ENCODE results near the gene PPP2R2C.
A peak's percentile ranks its signal among the peaks of the same experiment; 100 is the strongest.

PPP2R2C gene

DNA sequence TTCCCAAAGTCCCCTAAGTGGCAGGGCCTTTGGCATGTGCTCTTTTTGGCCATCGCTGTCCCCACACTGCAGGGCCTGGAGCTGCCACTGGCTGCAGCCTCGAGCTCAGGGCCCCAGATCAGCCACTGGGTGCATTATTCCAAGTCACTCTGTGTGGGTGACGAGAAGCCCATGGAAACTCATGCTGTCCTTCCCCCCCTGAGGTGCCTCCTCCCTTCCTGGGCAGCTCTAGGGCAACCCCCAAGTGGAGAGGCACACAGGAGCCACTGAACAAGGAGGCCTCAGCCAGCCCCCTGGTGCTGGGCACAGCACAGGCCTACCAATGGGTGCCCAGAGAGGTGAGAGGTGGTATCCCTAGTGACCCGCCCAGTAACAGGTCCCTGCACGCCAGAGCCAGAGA lies 84.5 kb downstream of the PPP2R2C start:
- TF ChIP-seq, protein P1, sequence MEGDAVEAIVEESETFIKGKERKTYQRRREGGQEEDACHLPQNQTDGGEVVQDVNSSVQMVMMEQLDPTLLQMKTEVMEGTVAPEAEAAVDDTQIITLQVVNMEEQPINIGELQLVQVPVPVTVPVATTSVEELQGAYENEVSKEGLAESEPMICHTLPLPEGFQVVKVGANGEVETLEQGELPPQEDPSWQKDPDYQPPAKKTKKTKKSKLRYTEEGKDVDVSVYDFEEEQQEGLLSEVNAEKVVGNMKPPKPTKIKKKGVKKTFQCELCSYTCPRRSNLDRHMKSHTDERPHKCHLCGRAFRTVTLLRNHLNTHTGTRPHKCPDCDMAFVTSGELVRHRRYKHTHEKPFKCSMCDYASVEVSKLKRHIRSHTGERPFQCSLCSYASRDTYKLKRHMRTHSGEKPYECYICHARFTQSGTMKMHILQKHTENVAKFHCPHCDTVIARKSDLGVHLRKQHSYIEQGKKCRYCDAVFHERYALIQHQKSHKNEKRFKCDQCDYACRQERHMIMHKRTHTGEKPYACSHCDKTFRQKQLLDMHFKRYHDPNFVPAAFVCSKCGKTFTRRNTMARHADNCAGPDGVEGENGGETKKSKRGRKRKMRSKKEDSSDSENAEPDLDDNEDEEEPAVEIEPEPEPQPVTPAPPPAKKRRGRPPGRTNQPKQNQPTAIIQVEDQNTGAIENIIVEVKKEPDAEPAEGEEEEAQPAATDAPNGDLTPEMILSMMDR (IDR thresholded peaks at IDR 0.05; ENCODE audit: control insufficient read depth, extremely low read depth, insufficient read depth) = no peak

DNA sequence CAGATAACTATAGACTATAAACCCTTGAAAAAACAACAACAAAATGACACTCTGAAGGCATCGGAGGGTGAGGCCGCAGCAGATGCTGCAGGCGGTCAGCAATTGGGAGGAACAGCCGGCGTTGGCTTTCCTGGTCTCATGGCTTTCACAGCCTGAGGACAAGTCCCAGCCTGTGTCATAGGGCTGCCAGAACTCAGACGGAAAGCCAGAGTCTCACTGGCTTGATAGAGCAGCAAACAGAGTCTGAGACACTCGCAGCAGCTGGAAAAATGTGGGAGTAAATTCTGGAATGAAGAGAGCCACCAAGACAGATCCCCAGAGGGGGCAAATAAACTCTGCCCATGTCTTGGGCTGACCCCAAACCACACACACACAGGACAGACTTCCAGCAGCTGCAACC lies 86.3 kb downstream of the PPP2R2C start:
- TF ChIP-seq, protein P1 (IDR thresholded peaks at IDR 0.05; ENCODE audit: control insufficient read depth, extremely low read depth, insufficient read depth) = no peak
- DNase-seq (ENCODE audit: low read depth) = no peak

More for the DNA sequence above, 84.5 kb downstream of the PPP2R2C start:
- no peak for DNase-seq (ENCODE audit: low read depth)
- no peak overlapping the region for H3K4me3 ChIP-seq (ENCODE audit: low read depth, low read length)

DNA sequence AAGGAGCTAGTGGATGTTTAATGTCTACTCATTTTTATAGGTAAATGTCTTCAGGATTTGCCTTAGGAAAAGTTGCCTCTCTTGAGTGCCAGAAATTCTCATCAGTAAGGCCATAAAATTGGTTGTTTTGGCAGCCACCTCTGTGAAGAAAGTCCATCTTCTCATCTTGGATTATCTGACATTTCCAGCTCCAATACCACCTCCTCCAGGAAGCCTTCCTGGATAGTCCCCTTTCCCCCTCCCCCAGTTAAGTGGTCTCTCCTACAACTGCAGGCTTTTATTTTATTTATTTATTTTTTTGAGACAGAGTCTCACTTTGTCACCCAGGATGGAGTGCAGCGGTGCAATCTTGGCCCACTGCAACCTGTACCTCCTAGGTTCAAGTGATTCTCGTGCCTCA lies 87.1 kb downstream of the PPP2R2C start:
- TF ChIP-seq, protein P1 (IDR thresholded peaks at IDR 0.05; ENCODE audit: control insufficient read depth, extremely low read depth, insufficient read depth) = no peak
- peak; percentile 42 for DNase-seq (ENCODE audit: low read depth)
- no peak overlapping the region for H3K4me3 ChIP-seq (ENCODE audit: low read depth, low read length)

More for the DNA sequence above, 86.3 kb downstream of the PPP2R2C start:
- no peak overlapping the region for H3K4me3 ChIP-seq (ENCODE audit: low read depth, low read length)

DNA sequence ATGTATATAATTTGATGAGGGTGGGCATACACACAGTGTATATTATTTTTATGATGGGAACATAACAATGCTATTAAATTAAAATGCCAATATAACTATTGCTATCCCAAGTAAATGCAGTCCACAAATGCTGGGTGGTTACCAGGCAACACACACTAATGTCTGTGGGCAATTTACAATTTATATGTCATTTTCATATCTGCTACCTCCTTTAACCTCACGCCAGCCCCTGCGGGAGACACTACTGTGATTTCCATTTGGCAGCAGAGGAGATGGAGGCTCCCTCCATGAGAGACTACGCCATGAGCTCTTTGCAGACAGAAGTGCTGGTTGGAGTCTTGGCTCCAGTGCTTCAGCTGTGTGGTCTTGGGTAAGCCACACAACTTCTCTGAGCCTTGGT lies 87.9 kb downstream of the PPP2R2C start:
- DNase-seq (ENCODE audit: low read depth) = no peak
- TF ChIP-seq, protein P1 (IDR thresholded peaks at IDR 0.05; ENCODE audit: control insufficient read depth, extremely low read depth, insufficient read depth) = no peak
- no peak overlapping the region for H3K4me3 ChIP-seq (ENCODE audit: low read depth, low read length)

DNA sequence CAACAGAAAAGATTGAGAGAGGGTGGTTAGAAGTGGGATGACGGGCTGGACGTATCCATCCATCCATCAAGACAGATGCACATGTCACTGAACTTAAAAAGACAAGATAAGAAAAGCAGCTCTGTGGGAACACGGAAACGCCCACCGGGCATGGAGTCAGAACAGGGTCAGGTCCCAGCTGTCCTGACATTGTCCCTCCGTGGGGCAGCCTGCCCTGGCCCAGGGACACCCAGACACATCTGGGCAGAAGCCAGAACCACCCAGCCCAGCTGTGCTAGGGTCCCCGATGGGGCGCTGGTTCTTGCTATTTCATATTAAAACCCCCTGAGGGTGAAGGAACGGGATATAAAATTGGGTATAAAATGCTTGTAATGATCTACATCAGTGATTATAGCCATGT lies 88.5 kb downstream of the PPP2R2C start:
- no peak overlapping the region for H3K4me3 ChIP-seq (ENCODE audit: low read depth, low read length)
- DNase-seq (ENCODE audit: low read depth) = no peak
- TF ChIP-seq, protein P1 (IDR thresholded peaks at IDR 0.05; ENCODE audit: control insufficient read depth, extremely low read depth, insufficient read depth) = no peak

DNA sequence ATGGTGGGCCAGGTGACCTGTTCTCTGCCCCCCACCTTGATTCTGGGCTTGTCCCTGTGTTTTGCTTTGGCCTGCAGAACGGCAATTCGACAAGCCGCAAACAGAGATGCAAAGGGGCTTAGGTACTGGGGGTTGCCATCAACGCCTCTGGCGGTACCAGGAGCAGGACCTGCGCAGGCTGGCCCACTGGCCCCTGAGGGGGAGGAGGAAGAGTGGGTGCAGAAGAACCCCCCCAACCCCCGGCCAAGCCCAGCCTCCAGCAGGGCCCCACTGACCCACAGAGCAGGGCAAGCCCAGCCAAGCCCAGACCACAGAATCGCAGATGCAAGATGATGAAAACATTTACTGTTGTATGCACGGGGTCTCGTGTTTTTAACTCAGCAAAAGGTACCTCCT lies 89.4 kb downstream of the PPP2R2C start:
- H3K4me3 ChIP-seq (ENCODE audit: low read depth, low read length) = no peak overlapping the region
- TF ChIP-seq, protein P1 (IDR thresholded peaks at IDR 0.05; ENCODE audit: control insufficient read depth, extremely low read depth, insufficient read depth) = no peak
- DNase-seq (ENCODE audit: low read depth) = no peak

DNA sequence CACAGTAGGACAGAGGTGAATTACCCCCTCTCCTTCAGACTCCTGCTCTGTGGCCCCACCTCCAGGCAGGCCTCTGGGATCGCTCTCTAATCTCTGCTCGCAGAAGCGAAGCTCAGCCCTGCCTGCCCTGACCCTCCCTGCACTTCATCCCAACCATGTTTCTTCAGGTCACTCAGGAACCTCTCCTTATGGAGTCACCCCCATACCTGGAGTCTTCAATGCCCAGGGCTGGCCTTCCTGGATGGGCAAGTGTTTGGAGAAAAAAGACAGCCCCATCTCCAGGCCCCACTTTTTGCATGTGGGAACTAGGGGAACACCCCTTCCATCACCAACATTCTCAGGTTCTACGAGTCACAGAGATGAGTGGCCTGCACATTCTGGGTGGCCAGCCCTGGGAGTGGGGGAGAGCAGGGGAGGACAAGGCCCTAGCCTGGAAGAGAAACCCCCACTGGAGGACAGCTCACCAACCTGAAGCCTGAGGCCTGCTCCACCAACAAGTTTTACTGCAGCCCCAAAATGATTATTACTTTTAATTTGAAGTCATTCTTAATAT lies 90.8 kb downstream of the PPP2R2C start:
- no peak overlapping the region for H3K4me3 ChIP-seq (ENCODE audit: low read depth, low read length)
- TF ChIP-seq, protein P1 (IDR thresholded peaks at IDR 0.05; ENCODE audit: control insufficient read depth, extremely low read depth, insufficient read depth) = no peak
- no peak for DNase-seq (ENCODE audit: low read depth)
